SK-N-SH (cell line): ENCODE data around the gene GPR158. TPM values are rescaled to one million over a fixed set of nuclear protein-coding genes. Genes with fewer than 3 reads are reported as not detected.
A peak's percentile ranks its signal among the peaks of the same experiment; 100 is the strongest.

Experiments
- CTCF ChIA-PET: fragments of 300-600, 350-600 bp; formaldehyde crosslinking; extraction: SDS; loops from one replicate; lab custom pipeline; 2021; lab: Yijun Ruan, JAX
- POLR2A ChIA-PET: fragments of 350-600 bp; sonication (Branson Sonifier 250); formaldehyde crosslinking; extraction: SDS; loops from one replicate; lab custom pipeline; 2020; ENCODE audit warnings: antibody characterized with exemption, inconsistent platforms; lab: Yijun Ruan, JAX
- DNase-seq: peaks from one replicate; pipeline ENCODE4 v3.0.0; 2012
- H2AFZ ChIP-seq: fragments of 200-600 bp; sonication (generic); 2 replicates; pipeline ENCODE4 v1.8.1; 2016; ENCODE audit warnings: antibody characterized with exemption, mild to moderate bottlenecking, low read depth
- H3F3A ChIP-seq: fragments of 200-600 bp; sonication (generic); replicated peaks from 2 replicates; pipeline ENCODE3; 2016; ENCODE audit warnings: antibody characterized with exemption, mild to moderate bottlenecking; ENCODE audit not compliant: insufficient read depth
- H3K27ac ChIP-seq, 2 experiments: fragments of 200-500 bp in 1 of 2; fragments of 200-600 bp in 1 of 2; sonication (Bioruptor generic) in 1 of 2; sonication (generic), shearing (Covaris generic) in 1 of 2; 2 replicates each; pipeline versions ENCODE4 v1.5.1 to v1.6.1; 2014 to 2016; ENCODE audit warnings: low read depth in 2 of 2, inconsistent platforms in 1 of 2, low read length in 1 of 2, mild to moderate bottlenecking in 1 of 2, mixed read lengths in 1 of 2
- H3K27me3 ChIP-seq: fragments of 200-600 bp; sonication (generic), shearing (Covaris generic); 2 replicates; pipeline ENCODE4 v1.6.1; 2016; ENCODE audit warnings: mixed run types; ENCODE audit not compliant: insufficient read depth
- H3K36me3 ChIP-seq, 2 experiments: fragments of 200-500 bp in 1 of 2; fragments of 200-600 bp in 1 of 2; sonication (Bioruptor generic) in 1 of 2; sonication (generic) in 1 of 2; replicated peaks in 1 of 2; 2 replicates each; pipeline versions ENCODE3 to v1.5.1; 2014 to 2016; ENCODE audit warnings: low read length in 1 of 2, mild to moderate bottlenecking in 1 of 2; ENCODE audit not compliant: insufficient read depth in 2 of 2, control insufficient read depth in 1 of 2
- H3K4me1 ChIP-seq, 2 experiments: fragments of 200-500 bp in 1 of 2; fragments of 200-600 bp in 1 of 2; sonication (Bioruptor generic) in 1 of 2; sonication (generic), shearing (Covaris generic) in 1 of 2; 2 replicates each; pipeline versions ENCODE4 v1.5.1 to v1.6.1; 2014 to 2016; ENCODE audit warnings: low read depth in 1 of 2, low read length in 1 of 2, mixed run types in 1 of 2; ENCODE audit not compliant: insufficient read depth in 2 of 2, control insufficient read depth in 1 of 2
- H3K4me2 ChIP-seq: fragments of 200-600 bp; sonication (generic), shearing (Covaris generic); 2 replicates; pipeline ENCODE4 v1.6.1; 2017; ENCODE audit warnings: mixed run types
- H3K4me3 ChIP-seq, 2 experiments: fragments of 200-500 bp in 1 of 2; fragments of 200-600 bp in 1 of 2; sonication (Bioruptor generic) in 1 of 2; sonication (generic), shearing (Covaris generic) in 1 of 2; 2 replicates each; pipeline versions ENCODE4 v1.5.1 to v1.8.1; 2014 to 2016; ENCODE audit warnings: low read depth in 2 of 2, inconsistent platforms in 1 of 2, low read length in 1 of 2, mild to moderate bottlenecking in 1 of 2, mixed read lengths in 1 of 2, moderate library complexity in 1 of 2
- H3K79me2 ChIP-seq: fragments of 200-600 bp; sonication (generic); 2 replicates; pipeline ENCODE4 v1.8.1; 2017; ENCODE audit warnings: mild to moderate bottlenecking; ENCODE audit not compliant: insufficient read depth
- H3K9ac ChIP-seq: fragments of 200-600 bp; sonication (generic); 2 replicates; pipeline ENCODE4 v1.6.1; 2017; ENCODE audit warnings: mixed run types
- H3K9me2 ChIP-seq: fragments of 200-600 bp; sonication (generic); 2 replicates; pipeline ENCODE4 v1.6.1; 2017; ENCODE audit warnings: mixed run types
- H3K9me3 ChIP-seq: fragments of 200-600 bp; sonication (generic); 2 replicates; pipeline ENCODE4 v1.6.1; 2017; ENCODE audit warnings: mixed run types, mild to moderate bottlenecking, moderate library complexity
- H4K20me1 ChIP-seq: fragments of 200-600 bp; sonication (generic); 2 replicates; pipeline ENCODE4 v1.6.1; 2017; ENCODE audit warnings: mild to moderate bottlenecking, mixed run types; ENCODE audit not compliant: insufficient read depth
- CHD2 ChIP-seq: fragments of 150-350 bp; IDR thresholded peaks from 2 replicates; pipeline ENCODE4 v1.6.1; 2018; ENCODE audit warnings: low read length; ENCODE audit not compliant: partially characterized antibody
- ELF1 ChIP-seq: IDR thresholded peaks from 2 replicates; pipeline ENCODE4 v1.4.0; 2012
- GABPA ChIP-seq: IDR thresholded peaks from 2 replicates; pipeline ENCODE4 v1.4.0; 2012; ENCODE audit warnings: low read depth, mild to moderate bottlenecking
- MEF2A ChIP-seq: IDR thresholded peaks from 2 replicates; pipeline ENCODE4 v1.4.0; 2012; ENCODE audit warnings: low read depth, borderline replicate concordance
- MXI1 ChIP-seq: IDR thresholded peaks from 2 replicates; pipeline ENCODE4 v1.6.1; 2012; ENCODE audit warnings: mild to moderate bottlenecking, low read depth, low read length, improper control_type of control experiment
- POLR2AphosphoS5 ChIP-seq: IDR thresholded peaks from 2 replicates; pipeline ENCODE4 v1.6.1; 2012; ENCODE audit warnings: low read depth, low read length
- RAD21 ChIP-seq: IDR thresholded peaks from 2 replicates; pipeline ENCODE4 v1.6.1; 2012; ENCODE audit warnings: mild to moderate bottlenecking, low read length
- RCOR1 ChIP-seq: fragments of 150-350 bp; IDR thresholded peaks from 2 replicates; pipeline ENCODE4 v1.6.1; 2017; ENCODE audit warnings: antibody characterized with exemption, low read length
- SMC3 ChIP-seq: IDR thresholded peaks from 2 replicates; pipeline ENCODE4 v1.6.1; 2012; ENCODE audit warnings: low read depth, low read length, improper control_type of control experiment
- TEAD4 ChIP-seq: IDR thresholded peaks from 2 replicates; pipeline ENCODE4 v1.4.0; 2012; ENCODE audit warnings: mild to moderate bottlenecking, borderline replicate concordance; ENCODE audit not compliant: insufficient read depth
- YY1 ChIP-seq: IDR thresholded peaks from 2 replicates; pipeline ENCODE4 v1.4.0; 2012; ENCODE audit warnings: low read depth, mild to moderate bottlenecking
- WGBS: methylation state at CpG from one replicate; pipeline ENCODE4 v1.1.6; 2017; ENCODE audit warnings: low lambda C conversion rate; 5-methylcytosine and 5-hydroxymethylcytosine counted together
- polyA plus RNA-seq, 3 experiments: library from polyadenylated mRNA; depleted of rRNA; stranded (reverse); fragments of >200 nt; gene quantifications; 2 replicates each; pipeline ENCODE4 v1.2.3, GENCODE V29; 2012
- TF ChIP-seq, protein P1 (sequence below): IDR thresholded peaks from 2 replicates; pipeline ENCODE4 v1.4.0; 2012; ENCODE audit warnings: low read depth, borderline replicate concordance
- TF ChIP-seq, protein P2 (sequence below): fragments of 150-350 bp; IDR thresholded peaks from 2 replicates; pipeline ENCODE4 v1.6.1; 2017; ENCODE audit warnings: antibody characterized with exemption, low read length, low read depth, borderline replicate concordance
- TF ChIP-seq, protein P3 (sequence below): fragments of 200-600 bp; sonication (generic); IDR thresholded peaks from 2 replicates; pipeline ENCODE4 v1.6.1; 2017; ENCODE audit warnings: antibody characterized with exemption, mild to moderate bottlenecking, moderate library complexity

Gene GPR158
- polyA plus RNA-seq, 1 of the 3 experiments (the other 2 are of a cell fraction), result not detected

DNA sequence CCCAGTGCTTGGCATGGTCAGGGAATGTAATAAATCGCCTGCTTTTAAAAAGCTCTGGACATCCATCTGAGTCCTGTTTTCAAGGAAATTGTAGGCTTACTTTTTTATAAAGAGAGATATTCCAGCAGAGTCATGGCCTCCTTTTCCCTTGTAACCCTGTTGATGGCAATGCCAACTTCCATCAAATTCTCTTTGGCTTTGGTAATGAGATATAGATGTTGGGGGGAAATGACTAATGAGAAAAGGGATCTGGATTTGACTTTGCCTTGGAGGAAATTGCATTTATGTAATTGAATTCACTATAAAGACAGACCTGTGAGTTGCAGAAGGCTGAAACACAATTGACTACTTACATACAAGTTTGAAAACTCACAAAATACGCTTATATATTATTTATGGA lies 347.5 kb downstream of the GPR158 start (continued):
- TF ChIP-seq, protein P1, sequence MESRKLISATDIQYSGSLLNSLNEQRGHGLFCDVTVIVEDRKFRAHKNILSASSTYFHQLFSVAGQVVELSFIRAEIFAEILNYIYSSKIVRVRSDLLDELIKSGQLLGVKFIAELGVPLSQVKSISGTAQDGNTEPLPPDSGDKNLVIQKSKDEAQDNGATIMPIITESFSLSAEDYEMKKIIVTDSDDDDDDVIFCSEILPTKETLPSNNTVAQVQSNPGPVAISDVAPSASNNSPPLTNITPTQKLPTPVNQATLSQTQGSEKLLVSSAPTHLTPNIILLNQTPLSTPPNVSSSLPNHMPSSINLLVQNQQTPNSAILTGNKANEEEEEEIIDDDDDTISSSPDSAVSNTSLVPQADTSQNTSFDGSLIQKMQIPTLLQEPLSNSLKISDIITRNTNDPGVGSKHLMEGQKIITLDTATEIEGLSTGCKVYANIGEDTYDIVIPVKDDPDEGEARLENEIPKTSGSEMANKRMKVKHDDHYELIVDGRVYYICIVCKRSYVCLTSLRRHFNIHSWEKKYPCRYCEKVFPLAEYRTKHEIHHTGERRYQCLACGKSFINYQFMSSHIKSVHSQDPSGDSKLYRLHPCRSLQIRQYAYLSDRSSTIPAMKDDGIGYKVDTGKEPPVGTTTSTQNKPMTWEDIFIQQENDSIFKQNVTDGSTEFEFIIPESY, result no peak
- TF ChIP-seq, protein P2, sequence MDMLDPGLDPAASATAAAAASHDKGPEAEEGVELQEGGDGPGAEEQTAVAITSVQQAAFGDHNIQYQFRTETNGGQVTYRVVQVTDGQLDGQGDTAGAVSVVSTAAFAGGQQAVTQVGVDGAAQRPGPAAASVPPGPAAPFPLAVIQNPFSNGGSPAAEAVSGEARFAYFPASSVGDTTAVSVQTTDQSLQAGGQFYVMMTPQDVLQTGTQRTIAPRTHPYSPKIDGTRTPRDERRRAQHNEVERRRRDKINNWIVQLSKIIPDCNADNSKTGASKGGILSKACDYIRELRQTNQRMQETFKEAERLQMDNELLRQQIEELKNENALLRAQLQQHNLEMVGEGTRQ, result no peak
- TF ChIP-seq MEF2A (no peak), YY1 (no peak), ELF1 (no peak), CHD2 (peak; percentile 49)
- TF ChIP-seq, all 33 proteins: peak for 9

DNA sequence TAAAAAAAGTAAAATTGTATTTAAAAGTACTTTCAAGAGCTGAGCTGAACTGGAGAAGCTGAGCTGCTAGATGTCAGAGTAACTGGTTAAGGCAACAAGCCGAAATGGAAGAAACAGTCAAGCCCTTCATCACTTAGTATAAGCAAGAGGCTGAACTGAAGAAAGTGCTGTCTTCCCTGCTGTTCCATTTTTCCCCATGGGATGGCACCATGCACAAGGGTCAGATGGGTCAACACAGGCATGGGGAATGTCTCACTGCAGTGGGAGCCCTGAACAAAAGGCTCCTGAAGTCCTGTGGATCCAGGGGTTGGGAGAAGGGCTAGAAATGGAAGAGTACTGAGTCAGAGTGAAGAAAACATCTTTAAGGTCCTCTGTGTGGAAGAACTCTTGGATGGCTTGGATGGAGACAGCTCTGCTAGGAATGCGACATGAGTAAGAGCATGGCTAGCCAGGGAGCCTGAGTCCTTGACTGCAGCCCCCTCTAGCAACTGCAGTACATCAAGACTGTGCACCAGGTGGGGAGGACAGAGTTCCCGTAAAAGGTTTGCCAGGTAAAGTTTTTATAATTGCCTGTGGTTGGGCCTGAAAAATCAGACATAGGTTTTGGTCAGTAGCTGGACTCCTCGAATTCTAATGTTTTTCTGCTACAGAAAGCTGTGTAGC lies 348.3 kb downstream of the GPR158 start:
- H3K4me2 ChIP-seq, result no peak overlapping the region
- H3K9ac ChIP-seq, result no peak overlapping the region
- H3K9me3 ChIP-seq, result no peaks in the 10 kb centered on the region
- POLR2A ChIA-PET, result no interaction called here
- no peaks in the 10 kb centered on the region for H3K9me2 ChIP-seq
- CTCF ChIA-PET, result interaction anchor here (0.6 to 1.7 kb wide), 6 partner anchors 31 to 442 kb away, joined by 3 to 5 read pairs (median 3); no protein-coding TSS in a partner anchor
- peak; percentile 30 for DNase-seq
- no peaks in the 10 kb centered on the region for H3K36me3 ChIP-seq
- TF ChIP-seq TEAD4 (no peak), RAD21 (peak; percentile 60), POLR2AphosphoS5 (no peak), GABPA (no peak), SMC3 (peak; percentile 16; the same call in 1 of the 2 replicates), MXI1 (no peak), RCOR1 (no peak)
- TF ChIP-seq, protein P3, sequence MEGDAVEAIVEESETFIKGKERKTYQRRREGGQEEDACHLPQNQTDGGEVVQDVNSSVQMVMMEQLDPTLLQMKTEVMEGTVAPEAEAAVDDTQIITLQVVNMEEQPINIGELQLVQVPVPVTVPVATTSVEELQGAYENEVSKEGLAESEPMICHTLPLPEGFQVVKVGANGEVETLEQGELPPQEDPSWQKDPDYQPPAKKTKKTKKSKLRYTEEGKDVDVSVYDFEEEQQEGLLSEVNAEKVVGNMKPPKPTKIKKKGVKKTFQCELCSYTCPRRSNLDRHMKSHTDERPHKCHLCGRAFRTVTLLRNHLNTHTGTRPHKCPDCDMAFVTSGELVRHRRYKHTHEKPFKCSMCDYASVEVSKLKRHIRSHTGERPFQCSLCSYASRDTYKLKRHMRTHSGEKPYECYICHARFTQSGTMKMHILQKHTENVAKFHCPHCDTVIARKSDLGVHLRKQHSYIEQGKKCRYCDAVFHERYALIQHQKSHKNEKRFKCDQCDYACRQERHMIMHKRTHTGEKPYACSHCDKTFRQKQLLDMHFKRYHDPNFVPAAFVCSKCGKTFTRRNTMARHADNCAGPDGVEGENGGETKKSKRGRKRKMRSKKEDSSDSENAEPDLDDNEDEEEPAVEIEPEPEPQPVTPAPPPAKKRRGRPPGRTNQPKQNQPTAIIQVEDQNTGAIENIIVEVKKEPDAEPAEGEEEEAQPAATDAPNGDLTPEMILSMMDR, result peak; percentile 49
- H3K27ac ChIP-seq, result peak overlapping the region in 1 of 2 experiments; percentile 79; a peak in 2 of 4 replicates
- H3F3A ChIP-seq, result no peaks in the 10 kb centered on the region
- H3K27me3 ChIP-seq, result no peaks in the 10 kb centered on the region
- no peaks in the 10 kb centered on the region for H3K79me2 ChIP-seq
- WGBS, result 31% methylated on average over 4 of the region's 4 CpGs
- no peaks in the 10 kb centered on the region for H4K20me1 ChIP-seq
- H3K4me1 ChIP-seq, result peaks cover 0 to 5% of the 10 kb centered on the region in 2 experiments; a peak in 1 of 4 replicates
- H3K4me3 ChIP-seq, result no peak overlapping the region
- H2AFZ ChIP-seq, result no peak overlapping the region
